ENCODE measurements around the gene AHSG.
A peak's percentile ranks its signal among the peaks of the same experiment; 100 is the strongest.
"Not testable (repeated sequence)": the region's sequence is repeated elsewhere in the genome, so short reads cannot be mapped to it uniquely, and the experiment has no call there.

AHSG gene

DNA sequence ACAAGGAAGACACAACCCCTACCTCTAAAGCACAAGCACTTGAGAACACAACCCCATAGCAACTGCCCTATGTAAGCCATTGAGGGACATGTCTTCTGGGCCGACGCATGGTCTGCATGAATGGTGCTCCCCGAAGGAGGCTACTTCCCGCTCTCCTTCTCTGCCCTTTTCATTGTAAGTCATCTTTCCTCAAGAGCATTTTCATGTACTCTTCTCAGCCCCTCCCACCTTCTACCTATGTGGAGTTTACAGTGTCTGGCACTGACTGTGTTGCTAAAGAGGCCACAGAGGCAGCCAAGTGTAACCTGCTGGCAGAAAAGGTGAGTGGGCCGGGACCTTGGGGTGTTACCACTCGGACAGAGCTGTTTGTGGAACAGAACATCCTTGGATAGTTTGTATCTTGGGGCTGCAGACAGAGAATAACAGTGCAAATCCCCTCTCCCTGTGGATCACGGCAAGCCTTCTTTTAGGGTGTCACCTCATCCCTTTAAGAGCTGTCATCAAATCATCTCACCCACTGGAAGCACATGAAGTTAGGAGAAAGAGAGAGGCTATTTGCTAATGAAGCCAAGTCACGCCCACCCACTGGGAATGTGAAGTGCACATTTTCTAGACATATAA lies 5.6 kb downstream of the AHSG start:
- DNase-seq = no peak

DNA sequence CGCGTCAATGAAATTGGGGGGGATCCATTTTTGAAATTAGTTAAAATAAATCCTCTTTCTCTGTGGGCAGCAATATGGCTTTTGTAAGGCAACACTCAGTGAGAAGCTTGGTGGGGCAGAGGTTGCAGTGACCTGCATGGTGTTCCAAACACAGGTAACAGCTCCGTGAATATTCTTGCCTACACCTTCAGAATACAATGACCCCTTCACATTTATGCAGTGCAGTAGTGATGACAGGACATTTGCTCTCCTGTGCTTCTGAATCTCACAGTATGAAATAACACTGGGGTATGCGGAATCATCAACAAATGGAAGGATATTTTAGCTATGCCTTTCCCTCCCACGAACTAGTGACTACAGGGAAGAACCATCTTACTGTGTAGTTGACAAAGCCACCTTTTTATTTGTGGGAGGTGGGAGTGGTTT lies 6.9 kb downstream of the AHSG start:
- no peak for DNase-seq

DNA sequence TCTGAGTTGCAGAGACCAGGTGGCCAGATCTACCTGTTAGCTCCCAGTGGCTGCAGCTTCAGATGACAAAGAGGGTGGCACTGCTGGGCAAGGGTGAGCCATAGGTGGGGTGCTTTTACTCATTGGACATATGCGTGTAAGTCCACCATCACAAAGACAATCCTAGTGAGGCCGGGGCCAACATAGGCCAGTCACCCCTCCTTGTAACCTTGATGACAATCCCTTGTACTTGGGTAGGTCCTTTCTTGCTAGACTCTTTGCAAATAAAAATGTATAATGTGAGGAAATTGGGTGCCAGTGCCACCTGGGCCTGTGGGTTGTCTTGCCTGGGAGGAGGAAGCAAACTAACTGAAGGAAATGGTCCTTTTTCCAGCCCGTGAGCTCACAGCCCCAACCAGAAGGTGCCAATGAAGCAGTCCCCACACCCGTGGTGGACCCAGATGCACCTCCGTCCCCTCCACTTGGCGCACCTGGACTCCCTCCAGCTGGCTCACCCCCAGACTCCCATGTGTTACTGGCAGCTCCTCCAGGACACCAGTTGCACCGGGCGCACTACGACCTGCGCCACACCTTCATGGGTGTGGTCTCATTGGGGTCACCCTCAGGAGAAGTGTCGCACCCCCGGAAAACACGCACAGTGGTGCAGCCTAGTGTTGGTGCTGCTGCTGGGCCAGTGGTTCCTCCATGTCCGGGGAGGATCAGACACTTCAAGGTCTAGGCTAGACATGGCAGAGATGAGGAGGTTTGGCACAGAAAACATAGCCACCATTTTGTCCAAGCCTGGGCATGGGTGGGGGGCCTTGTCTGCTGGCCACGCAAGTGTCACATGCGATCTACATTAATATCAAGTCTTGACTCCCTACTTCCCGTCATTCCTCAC lies 7.6 kb downstream of the AHSG start:
- no peak for DNase-seq

DNA sequence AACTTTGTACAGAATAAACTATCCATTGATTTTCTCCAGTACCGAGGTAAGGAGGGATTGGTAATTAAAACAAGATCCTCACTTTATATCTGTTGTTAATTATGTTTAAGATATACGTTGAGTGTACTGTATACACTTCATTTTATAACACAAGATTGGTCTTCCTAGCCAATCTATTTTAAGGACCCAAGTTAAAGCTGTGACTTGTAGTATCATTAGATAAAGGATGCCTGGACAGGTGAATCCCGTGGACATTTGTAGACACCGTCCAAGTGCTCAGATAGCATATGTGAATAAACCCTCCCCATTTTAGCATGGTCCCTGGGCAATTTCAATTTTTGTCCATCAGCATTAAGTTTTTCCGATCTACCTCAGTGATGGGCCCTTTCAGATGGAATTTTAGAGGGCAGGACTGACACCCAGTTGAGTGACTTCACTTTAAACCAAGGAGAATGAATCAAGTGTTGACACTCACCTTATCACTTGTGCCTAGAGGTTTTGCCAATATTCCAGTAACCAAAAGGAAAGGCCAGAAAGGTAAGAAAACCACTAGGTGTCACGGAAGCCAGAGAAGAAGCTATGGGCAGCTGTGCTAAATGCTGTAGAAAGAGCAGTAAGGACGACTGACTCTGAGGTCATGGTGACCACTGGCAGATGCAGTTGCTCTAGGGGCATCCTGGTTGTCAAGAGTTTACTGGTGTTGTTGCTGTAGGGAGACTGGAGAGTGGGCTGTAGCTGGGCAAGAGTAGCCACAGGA lies 9.2 kb downstream of the AHSG start:
- no peak for DNase-seq

DNA sequence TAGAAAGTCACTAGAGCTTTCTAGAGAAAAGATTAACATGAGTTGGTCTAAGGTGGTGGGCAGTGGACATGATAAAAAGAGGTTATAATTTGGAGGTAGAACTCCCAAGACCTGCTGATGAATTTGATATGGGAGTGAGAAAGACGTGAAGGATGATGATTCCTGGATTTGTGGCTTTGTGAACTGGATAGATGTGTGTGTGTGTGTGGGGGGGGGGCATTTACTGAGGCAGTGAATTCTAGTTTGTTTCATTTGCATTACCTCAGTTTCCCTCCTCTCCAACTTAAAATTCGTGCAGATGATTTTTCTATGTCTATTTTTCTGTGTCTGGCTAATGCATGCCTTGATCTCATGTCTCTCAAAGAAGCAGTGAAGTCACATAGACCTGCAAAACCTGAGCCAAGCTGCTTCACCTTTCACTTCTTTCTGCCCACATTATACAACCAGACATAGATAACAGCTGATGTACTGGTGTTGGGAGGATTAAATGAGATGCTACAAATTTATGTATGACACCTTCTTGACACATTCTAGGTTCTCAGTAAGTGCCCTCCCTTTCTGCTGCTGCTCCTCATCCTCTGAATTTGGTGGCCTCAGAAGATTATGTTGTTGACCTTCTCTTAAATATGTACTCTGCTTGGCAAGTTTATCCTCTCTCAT lies 9.9 kb downstream of the AHSG start:
- DNase-seq = no peak

DNA sequence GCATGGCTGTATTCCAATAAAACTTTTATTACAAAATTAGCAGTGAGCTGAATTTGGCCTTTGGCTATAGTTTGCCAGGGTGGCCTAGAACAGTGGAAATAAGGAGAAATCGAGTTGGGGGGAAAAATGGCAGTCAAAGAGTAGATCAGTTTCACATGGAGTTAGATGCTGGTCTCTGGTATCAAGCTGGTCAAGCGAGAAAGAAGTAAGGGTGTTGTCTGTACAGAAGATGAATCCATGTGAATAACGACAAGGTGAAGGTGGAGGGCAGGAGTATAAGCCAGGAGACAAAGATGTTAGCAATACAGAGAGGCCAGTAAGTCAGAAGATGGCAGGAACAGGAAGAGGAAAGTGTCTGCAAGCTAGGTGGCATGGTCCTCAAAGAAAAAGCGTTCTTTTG lies 11.7 kb downstream of the AHSG start:
- DNase-seq = no peak

DNA sequence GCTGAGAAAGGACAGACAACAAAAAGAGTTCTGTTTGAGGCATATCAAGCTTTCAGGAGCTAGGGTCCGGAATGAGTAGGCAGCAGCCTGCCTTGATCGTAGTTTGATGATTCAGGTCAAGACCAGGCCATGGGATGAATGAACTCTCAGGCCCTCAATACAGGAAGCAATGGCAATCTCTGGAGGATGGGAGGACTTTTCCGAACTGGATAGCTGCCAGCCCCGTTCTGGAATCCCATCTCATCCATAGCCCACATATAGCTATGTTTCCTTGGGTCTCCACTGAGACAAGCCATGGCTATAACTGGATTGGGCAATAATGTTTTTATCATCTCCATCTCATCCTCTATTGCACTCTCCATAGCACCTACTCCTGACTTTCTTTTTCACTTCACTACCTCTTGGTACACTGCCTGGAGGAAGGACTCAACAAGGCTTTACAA lies 12.8 kb downstream of the AHSG start:
- no peak for DNase-seq

DNA sequence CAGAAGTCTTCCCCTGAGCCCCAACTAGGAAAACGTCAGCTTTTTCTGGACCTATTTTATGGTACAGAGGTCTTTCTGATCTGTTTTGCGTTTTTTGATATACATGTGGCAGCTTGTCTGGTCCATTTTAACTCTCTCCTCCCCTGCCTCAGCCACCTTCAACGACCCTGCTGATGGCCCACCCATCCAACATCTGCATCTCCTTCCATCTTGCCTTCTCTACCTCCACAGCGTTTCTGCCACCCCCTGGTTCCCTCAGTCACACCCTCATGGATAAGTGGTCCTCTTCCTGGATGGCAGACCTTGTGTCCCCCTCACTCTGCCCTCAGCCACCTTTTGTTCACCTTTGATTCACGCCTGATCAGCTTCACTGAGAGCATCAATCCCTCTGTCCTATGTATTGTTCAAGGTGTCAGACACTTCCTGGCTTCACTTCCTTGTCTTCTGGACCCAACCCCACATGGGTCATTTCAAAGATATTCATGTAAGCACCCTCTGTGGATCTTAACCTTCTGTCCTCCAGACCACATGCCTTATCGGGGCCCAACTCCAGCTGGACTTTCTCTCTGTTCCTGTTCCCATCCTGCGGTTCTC lies 13.5 kb downstream of the AHSG start:
- no peak for DNase-seq

DNA sequence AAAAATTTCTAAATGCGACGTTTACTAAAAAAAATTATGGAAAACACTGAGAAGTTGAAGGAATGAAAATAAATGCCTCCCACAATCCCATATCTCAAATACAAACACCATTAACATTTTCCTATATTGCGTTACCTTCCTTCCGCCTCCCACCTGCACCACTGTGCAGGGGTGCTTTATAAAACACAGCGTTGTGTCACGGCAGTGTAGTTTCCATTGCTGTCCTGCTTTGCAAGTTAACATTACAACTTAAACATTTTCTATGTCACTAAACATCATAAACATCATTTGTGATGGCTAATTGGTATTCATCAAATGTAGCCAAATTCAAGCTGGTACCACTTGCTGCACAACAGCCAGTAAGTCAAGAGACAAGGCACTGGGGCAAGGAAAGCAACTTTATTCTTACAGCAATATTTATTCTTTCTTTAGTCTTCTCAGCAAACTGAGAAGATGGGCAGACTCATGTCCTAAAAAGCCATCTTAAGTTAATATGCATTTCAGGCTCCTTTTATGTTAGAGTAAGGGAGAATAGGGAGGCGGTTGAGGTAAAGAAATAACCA lies 15.1 kb downstream of the AHSG start:
- DNase-seq = no peak

DNA sequence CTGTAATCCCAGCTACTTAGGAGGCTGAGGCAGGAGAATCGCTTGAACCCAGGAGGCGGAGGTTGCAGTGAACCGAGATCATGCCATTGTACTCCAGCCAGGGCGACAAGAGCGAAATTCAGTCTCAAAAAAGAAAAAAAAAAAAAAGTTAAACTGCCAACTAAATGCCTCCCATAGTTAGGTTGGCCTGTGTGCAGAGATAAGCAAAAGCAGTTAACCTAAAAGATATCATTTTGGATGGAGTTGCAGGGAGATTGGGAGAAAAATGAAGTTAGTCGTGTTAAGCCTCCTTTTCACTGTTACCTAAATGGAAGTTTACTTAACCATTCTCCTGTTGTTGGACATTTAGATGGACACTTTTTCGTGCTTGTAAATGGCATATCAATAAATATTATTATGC lies 15.9 kb downstream of the AHSG start:
- no peak for DNase-seq

DNA sequence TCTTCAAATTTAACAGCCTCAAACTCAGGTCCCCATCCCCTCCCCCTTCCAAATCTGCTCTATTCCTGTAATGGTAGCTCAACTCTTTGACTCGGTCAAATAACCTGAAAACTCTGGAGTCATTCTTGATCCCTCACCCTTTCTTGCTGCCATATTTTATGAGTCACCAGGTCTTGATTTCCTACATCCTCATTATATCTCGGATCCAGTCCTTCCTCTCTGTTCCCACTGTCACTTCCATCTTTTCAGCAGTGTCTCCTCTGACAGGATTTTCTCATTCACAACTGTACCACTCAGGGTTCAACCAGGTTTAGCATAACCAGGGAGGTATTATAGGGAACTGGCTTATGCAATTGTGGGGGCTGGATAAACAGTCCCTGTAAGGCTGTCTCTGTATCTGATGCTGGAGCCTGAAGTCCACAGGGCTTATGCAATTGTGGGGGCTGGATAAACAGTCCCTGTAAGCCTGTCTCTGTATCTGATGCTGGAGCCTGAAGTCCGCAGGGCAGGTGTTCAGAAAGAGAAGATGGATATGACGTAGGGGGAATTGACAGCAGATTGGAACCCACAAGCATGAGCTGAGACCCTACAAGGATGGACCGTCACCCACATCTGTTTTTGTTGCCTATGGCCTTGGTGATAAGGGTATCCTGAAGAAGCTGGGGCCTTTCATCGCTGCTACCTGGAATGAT lies 18.2 kb downstream of the AHSG start:
- no peak for DNase-seq

DNA sequence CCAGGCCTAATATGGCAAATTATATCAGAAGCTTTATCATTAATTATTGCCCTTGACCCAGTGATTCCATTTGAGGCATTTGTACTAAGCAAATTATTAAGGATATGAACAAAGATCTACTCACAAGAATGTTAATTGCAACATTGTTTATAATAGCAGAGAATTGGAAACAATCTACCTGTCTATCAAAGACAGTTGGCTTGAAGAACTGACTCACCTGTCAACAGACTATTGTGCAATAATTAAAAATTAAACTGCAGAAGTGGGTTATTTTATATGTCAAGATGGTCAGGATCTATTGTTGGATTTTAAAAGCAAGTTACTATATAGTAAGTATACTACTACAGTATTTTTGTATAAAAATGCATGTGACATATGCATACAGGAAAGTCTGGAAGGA lies 20.6 kb downstream of the AHSG start:
- no peak for DNase-seq

DNA sequence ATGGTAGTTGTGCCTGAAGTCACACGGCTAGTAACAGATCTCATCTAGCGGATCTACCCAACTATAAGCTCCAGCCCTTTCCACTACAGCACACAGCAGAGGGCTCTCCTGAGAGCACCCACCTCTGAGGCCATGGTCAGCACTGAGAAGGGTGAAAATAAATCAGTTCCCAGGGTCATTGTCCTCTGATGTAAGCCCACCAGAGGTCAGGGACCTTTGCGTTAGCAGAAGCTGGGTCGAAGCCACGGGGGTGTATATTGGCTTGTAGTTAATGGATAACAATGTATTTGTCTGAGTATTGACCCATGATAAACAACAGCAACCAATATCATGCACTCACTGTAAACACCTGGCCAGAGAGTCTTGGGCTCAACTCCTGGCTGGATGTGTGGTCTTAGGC lies 21.3 kb downstream of the AHSG start:
- DNase-seq = not testable (repeated sequence)

DNA sequence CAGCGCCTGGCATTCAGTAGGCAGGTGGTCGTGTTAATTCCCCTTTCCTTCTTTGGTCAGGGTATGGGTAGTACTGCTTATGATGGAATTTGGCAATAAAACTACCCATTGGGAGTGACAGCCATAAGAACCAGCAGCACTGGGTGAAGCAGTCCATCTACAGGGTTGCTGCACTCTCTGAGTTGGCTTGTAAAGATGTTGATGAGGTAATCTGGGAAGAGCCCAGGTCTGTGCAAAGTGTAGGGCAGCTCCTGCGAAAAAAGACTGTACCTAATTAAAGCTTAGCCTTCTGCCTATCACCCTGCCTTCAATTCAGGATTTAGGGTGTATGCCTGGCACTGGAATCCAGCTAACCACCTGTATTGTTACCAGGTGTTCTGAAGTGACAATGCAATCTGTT lies 22.7 kb downstream of the AHSG start:
- DNase-seq = no peak

DNA sequence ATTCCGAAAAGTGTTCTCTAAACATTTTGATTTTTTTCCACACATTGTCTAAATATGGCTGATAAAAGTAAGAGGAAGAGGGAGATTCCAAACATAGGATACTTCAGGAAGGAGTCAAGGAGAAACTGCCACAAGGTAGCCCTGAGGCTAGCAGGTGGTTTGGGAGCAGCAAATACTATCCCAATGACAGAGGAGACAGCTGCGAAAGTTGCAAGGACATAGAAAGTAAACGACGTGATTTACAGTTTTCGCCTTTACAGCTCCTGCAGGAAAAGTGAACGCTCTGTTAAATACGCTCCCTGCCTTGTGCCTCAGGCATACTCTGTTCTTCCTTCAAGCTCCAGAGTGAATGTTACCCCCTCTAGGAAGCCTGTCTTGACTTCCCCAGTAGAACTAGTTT lies 23.7 kb downstream of the AHSG start:
- no peak for DNase-seq

DNA sequence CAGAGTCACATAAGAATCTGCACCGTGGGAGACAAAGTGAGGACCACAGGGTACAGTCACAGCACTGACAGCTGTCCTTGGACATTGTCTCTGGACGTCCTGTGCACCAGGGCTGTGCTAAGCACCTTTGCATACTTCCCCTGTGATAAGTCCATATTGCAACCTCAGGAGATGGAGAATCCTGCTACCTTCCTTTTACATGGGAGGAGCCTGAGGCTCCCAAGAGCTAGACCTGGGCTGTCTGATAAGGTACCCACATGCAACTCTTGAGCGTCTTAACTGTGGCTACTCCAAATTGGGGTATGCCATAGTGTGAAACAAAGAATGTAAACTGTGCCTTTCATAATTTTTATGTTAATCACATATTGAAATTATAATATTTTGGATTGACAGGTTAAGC lies 24.8 kb downstream of the AHSG start:
- DNase-seq = no peak

DNA sequence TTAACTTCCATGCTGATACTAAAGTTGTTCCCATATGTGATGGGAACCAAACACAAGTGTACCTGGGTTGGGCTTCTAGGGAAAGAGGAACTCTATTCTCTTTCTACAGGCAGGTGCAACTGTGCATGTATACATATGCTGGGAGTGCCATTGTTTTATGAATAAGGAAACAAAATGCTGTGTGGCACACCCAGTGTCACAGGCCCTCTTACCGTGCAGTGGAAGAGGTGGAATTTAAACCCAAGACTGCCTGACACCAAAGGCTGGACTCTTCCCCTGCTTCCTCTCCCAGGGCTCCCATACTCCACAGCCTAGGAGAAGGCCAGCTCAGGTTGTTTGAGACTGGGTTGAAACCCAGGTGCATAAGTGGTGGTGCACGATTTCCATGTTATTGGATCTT lies 25.4 kb downstream of the AHSG start:
- no peak for DNase-seq

DNA sequence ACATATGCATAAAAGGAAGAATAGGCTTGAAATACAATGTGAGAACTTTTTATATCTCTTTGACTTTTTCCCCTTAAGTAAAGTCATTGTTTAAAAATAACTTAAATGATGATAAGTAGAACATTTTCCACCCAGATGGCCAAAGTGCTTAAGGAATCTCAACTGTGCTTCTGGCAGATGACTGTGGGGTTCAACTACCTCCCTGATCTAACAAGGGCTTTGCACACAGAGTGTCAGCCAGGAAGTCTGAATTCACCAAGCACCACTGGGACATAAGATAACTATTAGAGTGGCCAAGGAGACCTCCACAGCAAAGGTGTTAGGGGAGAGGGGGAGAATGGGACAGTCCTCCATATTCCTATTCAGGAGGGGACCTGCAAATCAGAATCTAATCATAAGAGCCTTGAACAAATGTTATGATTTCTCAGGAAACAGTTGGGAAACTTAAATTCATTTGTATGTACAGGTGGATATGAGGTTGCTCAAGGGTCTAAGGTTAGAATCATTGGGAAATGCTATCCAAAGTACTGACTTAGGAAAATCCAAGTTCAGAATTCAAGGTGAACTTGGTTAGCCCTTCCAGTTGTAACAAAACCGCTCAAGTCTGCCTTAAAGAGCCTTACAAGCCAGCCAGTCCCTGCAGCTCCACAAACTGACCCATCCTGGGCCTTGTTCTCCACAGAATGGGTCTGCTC lies 27.1 kb downstream of the AHSG start, which contains the start of gene FETUB:
Gene FETUB, plus strand, starts transcription at position 622 of the 695 bp plus-strand sequence. Its CDS starts 62 bp downstream, at position 684.
- no peak for DNase-seq

DNA sequence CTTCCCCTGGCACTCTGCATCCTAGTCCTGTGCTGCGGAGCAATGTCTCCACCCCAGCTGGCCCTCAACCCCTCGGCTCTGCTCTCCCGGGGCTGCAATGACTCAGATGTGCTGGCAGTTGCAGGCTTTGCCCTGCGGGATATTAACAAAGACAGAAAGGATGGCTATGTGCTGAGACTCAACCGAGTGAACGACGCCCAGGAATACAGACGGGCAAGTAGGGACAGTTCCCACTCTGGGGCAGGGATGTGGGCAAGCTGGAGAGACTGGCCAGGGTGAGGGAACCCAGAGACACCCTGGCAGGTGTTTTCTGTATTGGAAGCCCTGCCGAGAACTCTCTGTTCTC lies 27.6 kb downstream of the AHSG start:
- no peak for DNase-seq

DNA sequence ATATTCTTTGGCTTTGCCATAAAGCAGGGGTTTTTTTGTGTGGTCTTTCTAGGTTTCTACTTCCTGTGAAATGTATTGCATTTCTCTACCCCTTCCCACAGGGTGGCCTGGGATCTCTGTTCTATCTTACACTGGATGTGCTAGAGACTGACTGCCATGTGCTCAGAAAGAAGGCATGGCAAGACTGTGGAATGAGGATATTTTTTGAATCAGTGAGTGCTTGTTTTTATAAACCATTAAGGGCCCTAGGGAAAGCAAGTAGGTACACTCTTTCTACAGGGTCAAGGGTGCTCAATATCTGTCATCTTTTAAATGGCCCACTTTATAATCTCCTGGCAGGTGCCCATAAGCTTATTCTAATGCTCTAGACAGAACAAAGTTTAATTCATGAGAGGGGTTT lies 28.1 kb downstream of the AHSG start:
- DNase-seq = no peak

DNA sequence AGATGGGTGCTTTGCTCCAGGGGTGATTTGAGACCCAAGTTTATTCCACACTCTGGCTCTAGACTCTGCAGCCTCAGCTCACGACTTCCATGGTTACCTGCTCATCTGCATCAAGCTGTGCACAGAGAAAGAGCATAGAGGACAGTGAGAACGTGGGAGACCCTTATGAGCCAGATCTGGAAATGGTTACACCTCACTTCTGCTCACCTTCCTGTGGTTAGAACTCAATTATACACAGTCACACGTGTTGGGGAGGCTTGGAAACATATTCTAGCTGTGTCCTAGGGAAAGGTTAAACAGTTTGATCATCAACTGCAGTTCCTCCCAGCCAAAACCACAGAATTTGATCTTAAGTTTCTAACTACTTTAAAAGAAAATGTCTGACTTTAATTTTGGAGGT lies 29.2 kb downstream of the AHSG start:
- peak; percentile 6 for DNase-seq
